Stimulated activated CD8-positive, alpha-beta memory T cell treated with anti-CD3 and anti-CD28 coated beads, Interleukin-4, amount 100 ng/mL, for 24 hours (primary cell): ENCODE data around the gene SLITRK4.

Experiments
- DNase-seq: peaks from one replicate; pipeline ENCODE4 v3.0.0-alpha.2; 2020; ENCODE audit warnings: low read depth

SLITRK4 gene, protein sequence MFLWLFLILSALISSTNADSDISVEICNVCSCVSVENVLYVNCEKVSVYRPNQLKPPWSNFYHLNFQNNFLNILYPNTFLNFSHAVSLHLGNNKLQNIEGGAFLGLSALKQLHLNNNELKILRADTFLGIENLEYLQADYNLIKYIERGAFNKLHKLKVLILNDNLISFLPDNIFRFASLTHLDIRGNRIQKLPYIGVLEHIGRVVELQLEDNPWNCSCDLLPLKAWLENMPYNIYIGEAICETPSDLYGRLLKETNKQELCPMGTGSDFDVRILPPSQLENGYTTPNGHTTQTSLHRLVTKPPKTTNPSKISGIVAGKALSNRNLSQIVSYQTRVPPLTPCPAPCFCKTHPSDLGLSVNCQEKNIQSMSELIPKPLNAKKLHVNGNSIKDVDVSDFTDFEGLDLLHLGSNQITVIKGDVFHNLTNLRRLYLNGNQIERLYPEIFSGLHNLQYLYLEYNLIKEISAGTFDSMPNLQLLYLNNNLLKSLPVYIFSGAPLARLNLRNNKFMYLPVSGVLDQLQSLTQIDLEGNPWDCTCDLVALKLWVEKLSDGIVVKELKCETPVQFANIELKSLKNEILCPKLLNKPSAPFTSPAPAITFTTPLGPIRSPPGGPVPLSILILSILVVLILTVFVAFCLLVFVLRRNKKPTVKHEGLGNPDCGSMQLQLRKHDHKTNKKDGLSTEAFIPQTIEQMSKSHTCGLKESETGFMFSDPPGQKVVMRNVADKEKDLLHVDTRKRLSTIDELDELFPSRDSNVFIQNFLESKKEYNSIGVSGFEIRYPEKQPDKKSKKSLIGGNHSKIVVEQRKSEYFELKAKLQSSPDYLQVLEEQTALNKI

DNA sequence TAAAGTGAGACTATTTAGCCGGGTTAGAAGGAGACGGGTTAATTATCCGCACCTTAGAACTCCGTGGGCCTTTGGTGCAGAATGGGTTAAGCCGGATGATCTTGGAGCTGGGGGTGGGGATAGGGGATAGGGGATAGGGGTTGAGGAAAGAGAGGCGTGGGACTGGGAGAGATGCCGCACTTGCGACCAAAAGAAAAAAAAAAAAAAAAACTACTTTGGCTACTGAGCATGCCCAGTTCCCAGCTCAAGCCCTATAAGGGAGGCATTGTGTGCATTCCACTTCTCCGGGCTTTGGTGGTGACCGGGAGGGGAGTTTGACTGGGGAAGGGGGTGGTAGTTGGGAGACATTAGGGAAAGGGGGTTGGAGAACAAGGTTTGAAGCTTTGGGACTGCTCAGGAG lies at the start of gene SLITRK4:
TSS of gene SLITRK4 (minus strand) at position 187 of the 400 bp plus-strand sequence. CDS start 4,993 bp downstream, outside the sequence.
- no peak for DNase-seq

DNA sequence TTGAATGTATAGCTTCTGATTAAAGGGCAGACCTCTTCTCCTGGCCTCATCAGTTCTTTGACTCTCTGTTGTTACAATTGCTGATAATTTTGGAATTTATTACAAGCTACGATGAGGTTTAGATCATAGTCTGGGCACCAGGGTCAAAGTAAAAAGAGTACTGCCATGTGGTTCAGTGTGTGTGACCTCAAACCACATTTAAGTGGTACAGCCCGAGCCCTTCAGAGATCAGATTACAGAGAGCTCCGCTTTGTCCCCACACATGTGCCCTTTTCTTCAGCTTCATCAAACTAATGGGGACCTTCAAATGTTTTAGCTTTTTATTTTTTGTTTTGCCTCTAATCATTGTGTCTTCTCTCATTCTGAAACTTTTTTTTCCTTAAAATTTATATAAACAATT lies 47.6 kb upstream of the SLITRK4 start:
- DNase-seq: no peak

DNA sequence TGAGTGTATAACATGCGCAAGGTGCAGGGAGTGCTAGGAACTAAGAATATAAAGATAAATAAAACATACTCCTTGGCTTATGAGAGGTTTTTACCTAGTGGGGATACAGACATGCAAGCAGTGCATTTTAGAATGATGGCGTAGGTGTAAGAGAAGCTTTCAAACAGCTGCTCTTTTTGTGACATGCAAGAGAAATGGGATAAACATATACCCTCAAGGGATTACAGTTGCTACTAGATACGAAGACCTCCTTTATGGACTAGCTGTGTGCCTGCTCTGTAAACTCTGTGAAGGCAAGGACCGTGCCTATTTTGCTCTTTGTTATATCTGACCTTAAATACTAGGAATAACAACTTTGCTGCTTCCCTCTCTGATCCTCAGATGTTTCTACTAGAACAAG lies 39.0 kb upstream of the SLITRK4 start:
- DNase-seq: no peak

- no peak for DNase-seq
These were observed 33.5 kb upstream of the SLITRK4 start for GRCh38 chrX:143669395-143669794.

DNA sequence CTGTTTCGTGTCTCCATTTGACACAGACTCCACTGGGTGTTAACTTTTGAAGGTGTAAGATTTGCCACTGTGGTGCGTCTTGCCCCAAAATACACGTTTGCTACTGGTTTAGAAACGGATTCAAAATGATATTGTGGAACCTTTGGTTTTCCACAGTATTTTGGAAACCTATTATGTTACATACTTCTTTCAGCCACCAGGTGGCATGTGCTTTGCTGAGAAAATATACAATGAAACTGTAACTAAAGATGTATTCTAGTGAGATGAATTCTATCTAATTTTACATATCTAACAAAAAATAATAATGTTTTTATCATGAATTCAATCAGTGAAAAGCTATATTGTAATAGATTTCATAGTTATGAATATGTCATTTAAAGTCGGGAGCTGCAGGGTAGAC lies 28.4 kb upstream of the SLITRK4 start:
- DNase-seq: no peak

GRCh38 chrX:143663755-143664154 lies 27.9 kb upstream of the SLITRK4 start:
- DNase-seq: no peak

- no peak for DNase-seq
These were observed 25.4 kb upstream of the SLITRK4 start for GRCh38 chrX:143661286-143661685.

DNA sequence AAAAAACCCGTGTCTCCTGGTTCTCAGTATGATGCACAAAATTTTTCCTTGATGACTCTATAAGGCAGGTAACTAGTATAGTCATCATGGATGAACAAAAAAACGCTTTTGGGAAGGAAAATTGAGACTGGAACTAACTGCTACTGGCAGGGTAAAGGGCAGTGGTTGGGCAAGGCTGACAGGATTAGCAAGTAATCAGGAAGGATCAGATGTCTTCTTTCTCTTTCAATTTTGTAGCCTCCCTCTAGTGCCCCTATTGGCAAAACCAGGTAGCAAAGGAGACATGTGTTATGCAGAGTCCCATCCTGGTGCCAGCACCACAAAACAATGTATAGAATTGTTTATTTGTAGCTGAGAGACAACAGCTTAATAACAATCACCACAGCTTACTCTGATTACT lies 12.8 kb upstream of the SLITRK4 start:
- no peak for DNase-seq

GRCh38 chrX:143642426-143642825 lies 6.5 kb upstream of the SLITRK4 start:
- DNase-seq: no peak

DNA sequence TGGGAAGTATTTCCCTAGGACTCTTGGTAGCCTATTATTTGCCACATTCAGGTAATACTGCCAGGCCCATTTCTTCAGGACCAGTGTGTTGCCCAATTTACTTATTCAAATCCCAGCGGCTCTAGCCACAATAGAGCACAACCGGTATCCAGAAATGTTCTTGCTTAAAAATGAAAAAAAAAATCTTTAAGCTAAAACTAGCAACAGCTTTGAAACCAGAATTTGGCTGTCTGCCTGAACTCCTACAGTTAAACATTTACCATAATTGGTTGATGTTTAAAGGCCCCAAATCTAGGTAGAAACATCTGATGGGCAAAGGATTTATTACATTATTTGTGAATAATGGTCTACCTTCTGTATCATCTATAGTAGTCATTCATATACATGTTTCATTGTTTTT lies 930 bp upstream of the SLITRK4 start:
- no peak for DNase-seq

GRCh38 chrX:143634663-143635455 lies 1.0 kb downstream of the SLITRK4 start:
- no peak for DNase-seq

GRCh38 chrX:143634309-143634662 lies 1.6 kb downstream of the SLITRK4 start:
- DNase-seq: no peak

DNA sequence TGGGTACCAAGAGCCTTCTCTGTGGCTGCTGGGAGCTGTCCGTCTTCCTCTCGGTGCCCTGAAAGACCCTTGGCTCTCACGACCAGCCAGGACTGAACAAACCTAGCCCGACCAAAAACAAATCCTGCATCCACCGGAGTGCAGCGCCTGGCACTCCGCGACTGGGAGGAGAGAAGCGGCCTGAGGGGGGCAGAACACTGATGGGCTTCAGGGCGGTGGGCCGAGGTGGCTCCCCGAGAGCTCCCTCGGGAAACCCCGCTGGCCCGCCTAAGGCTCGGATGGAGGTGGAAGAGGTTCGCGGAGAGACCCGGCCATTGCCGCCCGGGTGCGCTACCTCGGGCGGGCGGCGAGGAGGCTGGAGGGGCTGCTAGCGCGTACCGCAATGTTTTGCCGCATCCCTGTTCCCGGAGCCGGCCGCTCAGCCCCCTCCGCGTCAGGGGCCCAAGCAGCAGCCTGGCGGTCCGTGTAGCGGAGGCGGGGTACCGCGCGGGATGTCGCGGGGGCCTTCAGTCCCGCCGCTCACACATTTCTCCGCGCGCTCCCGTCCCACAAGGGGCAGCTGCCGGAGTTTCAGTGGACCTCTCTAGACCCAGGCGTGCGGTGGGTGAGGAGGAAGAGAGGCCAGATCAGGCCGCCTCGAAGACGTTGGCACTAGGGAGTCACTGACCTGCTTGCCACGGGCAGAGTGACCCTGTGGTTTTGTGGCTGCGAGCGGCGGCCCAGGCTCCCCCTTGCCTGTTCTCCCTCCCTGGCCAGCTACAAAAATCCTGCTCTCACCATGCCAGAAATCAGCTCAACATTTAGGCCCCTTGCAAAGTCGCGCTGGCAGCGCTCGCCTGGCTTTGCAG lies 2.2 kb downstream of the SLITRK4 start:
- DNase-seq: no peak

DNA sequence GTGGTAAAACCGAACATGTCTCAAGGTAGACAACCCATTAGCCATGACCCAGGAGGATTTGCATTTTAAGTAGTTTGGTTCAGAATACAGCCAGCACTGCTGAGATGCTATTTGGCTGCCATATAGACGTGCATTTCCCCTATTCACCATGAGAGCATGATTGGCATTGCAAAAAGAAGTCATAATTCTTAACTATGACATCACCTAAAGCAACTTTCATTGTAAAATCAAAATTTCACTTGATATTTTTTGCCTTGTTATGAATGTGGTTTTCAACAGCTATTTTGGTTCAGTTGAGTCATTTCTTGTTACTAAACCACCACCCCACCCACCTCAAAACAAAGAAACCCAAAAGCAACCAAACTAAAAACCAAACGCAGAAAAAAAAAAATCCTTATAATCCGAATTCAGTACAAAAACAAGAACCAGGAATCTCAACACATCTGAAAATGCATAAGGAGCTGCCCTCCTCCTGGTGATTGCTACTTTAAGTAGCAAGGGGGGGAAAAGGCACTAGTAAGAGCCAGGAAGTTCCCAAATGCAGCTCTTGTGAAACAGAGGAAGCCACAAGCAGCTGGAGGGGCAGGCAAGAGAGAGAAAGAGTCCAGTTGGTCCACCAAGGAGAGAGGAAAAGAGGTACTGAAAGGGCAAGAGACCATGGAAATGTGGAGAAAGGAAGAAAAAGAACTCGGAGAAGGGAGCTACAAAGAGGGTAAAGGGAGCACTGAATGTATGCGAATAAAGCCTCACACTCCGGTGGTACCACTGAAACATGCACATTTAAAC lies 3.1 kb downstream of the SLITRK4 start:
- DNase-seq: no peak

- DNase-seq: no peak
These were observed 12.2 kb downstream of the SLITRK4 start for GRCh38 chrX:143623657-143624056.

GRCh38 chrX:143621276-143621675 lies 14.6 kb downstream of the SLITRK4 start:
- DNase-seq: no peak

DNA sequence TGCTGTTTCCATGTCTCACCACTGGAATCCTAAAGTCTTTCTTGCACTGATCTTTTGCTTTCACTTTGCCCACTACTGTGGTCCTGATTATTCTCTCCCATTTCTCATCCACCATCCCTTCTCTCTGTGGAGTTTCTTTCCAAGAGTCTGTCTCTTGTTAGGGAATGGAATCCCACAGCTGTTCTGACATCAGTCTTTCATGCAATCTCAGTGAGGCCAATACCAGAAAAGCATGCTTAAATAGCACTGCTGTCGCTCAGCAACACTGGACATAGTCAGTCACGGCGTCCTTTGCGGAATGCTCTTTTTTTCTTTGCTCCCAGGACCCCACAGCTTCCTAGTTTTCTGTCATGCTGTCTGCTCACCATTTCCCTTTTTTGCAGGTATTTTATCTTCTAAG lies 20.1 kb downstream of the SLITRK4 start:
- DNase-seq: no peak

GRCh38 chrX:143601809-143602208 lies 34.1 kb downstream of the SLITRK4 start:
- no peak for DNase-seq

DNA sequence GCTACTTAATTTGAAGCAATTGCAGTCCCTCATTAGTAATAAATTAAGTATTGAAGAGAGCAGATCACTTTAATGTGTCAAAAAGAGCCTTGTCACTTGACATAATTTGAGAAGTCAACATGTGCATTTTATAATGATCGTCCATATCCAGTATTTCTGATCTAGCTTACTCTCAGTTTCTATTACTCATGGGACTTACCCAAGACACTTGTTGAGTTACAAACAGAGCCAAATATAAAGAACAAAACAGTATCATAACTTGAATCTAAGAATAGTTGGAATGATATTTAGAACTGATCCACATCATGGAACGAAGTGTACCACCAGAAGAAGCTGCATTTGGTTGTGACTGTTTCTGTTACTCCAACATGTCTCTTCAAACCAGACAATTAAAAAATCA lies 54.7 kb downstream of the SLITRK4 start:
- no peak for DNase-seq

DNA sequence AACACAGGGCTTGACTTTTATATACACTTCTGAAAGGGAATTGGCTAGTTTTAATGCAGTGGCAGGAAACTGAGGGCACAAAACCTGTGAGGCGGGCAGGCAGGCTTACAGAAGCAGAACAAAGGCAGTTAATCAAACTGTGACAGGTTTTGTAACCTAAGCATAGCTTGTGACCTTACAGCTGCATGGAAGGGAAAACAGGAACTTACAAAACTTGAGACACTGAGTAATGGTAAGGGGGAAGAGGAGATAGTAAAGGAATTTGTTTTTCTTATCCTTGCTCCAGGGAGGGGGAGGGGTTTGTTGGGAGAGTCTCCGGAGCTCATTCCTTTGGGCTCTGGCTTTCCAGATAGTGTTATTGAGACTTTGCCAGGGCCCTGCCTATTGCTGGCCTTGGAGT lies 55.6 kb downstream of the SLITRK4 start:
- DNase-seq: no peak
